Measurements from ENCODE around the gene MAK.

MAK gene

DNA sequence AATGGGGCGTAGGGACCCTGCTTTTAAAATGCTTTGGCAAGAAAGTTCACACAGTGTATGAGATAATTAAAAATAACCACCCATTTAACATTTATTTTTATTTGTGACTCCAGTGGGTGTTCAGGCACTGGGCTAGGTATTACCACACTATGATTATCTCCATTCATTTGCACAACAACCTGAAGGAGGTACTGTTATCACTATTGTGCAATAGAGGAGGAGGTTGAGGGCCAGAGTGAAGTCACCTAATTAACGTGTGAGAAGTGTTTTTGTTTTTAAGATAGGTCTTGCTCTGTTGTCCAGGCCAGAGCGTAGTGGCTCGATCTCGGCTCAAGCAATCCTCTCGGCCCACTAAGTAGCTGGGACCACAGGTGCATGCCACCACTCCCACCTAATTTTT lies 29.2 kb downstream of the MAK start:
- Histone ChIP-seq H3K36me3 (no peaks in the 10 kb centered on the region), H3K27ac (no peak overlapping the region), H3K27me3 (no peaks in the 10 kb centered on the region), H3K4me1 (ENCODE audit: control insufficient read depth in 1 of 2, insufficient read depth in 1 of 2, low read depth in 1 of 2, low read length in 1 of 2) (peaks cover 4 to 5% of the 10 kb centered on the region in 2 experiments), H3K9me3 (no peaks in the 10 kb centered on the region), H3K4me3 (ENCODE audit: low read depth in 1 of 2, low read length in 1 of 2) (no peak overlapping the region)
- TF ChIP-seq, protein P1, sequence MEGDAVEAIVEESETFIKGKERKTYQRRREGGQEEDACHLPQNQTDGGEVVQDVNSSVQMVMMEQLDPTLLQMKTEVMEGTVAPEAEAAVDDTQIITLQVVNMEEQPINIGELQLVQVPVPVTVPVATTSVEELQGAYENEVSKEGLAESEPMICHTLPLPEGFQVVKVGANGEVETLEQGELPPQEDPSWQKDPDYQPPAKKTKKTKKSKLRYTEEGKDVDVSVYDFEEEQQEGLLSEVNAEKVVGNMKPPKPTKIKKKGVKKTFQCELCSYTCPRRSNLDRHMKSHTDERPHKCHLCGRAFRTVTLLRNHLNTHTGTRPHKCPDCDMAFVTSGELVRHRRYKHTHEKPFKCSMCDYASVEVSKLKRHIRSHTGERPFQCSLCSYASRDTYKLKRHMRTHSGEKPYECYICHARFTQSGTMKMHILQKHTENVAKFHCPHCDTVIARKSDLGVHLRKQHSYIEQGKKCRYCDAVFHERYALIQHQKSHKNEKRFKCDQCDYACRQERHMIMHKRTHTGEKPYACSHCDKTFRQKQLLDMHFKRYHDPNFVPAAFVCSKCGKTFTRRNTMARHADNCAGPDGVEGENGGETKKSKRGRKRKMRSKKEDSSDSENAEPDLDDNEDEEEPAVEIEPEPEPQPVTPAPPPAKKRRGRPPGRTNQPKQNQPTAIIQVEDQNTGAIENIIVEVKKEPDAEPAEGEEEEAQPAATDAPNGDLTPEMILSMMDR (IDR thresholded peaks at IDR 0.05), result no peak

DNA sequence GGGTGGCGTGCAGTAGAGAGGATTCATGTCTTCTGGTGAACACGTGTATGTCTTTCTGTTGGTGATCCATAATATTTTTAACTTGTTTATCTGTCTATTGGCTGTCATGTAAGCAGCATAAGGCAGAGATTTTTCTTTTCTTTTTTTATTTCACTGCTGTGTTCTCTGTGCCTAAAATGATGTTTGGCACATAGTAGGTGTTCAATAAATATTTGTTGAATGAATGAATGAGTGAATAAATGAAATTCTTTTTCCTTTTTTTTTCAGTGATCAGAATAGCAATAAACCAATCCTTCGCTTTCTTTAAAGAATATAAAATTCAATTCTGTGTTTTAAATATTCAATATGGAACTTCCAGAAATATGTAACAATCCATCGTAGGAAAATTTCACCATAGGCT lies 30.0 kb downstream of the MAK start:
- no peaks in the 10 kb centered on the region for H3K9me3 ChIP-seq
- H3K4me3 ChIP-seq (ENCODE audit: low read depth in 1 of 2, low read length in 1 of 2), result no peak overlapping the region
- no peaks in the 10 kb centered on the region for H3K27me3 ChIP-seq
- H3K4me1 ChIP-seq (ENCODE audit: control insufficient read depth in 1 of 2, insufficient read depth in 1 of 2, low read depth in 1 of 2, low read length in 1 of 2), result peaks cover 4 to 5% of the 10 kb centered on the region in 2 experiments
- no peaks in the 10 kb centered on the region for H3K36me3 ChIP-seq
- H3K27ac ChIP-seq, result no peak overlapping the region
- TF ChIP-seq, protein P1 (IDR thresholded peaks at IDR 0.05), result no peak

DNA sequence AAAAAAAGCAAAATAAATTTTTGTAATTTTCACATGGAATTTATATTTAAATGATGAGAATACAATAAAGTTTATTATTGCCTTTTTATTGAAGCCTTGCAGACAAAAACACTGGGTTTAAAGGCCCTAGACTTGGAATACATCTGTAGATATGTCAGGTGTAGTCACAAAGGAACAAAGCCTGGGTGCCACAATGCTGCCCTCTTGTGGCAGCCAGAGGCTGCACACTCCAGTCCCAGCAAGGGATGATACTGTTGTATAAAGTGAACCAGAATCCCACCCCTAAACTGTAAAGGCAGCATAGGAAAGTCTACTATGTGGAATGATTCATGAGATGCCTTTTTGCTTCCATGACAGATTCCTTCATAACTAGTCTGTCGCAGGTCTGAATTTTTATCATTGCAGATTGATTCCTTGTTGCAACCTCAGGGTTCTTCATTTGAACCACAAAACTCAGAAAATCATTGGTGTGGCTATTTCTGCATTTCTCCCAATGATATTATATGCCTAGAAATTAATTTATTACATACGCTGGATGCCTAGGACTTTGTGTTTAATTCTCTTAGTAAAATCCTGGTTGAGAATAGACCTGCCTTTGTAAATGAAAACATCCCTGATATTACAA lies 37.0 kb downstream of the MAK start:
- Histone ChIP-seq H3K4me3 (ENCODE audit: low read depth in 1 of 2, low read length in 1 of 2) (no peak overlapping the region), H3K4me1 (ENCODE audit: control insufficient read depth in 1 of 2, insufficient read depth in 1 of 2, low read depth in 1 of 2, low read length in 1 of 2) (peaks cover 0 to 5% of the 10 kb centered on the region in 2 experiments), H3K9me3 (no peaks in the 10 kb centered on the region), H3K36me3 (no peaks in the 10 kb centered on the region), H3K27ac (no peak overlapping the region), H3K27me3 (no peaks in the 10 kb centered on the region)
- TF ChIP-seq, protein P1 (IDR thresholded peaks at IDR 0.05), result peak; percentile 91

DNA sequence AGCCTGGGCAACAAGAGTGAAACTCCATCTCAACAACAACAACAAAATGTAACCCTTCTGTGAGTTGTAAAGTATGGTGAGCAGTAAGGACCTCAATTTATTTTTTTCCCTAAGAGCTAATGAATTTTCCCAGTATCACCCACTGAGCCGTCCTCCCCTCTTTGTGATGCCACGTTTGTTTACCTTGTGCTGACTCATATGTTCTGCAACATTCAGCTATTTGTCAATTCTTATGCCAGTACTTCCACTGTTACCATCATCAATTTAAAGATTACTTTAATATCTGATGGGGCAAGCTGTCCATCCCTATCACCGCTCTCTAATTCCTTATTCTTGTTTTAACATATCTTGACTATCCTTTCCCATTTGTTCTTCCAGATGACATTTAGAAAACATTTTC lies 37.5 kb downstream of the MAK start:
- TF ChIP-seq, protein P1 (IDR thresholded peaks at IDR 0.05), result no peak
- Histone ChIP-seq H3K36me3 (no peaks in the 10 kb centered on the region), H3K9me3 (no peaks in the 10 kb centered on the region)

DNA sequence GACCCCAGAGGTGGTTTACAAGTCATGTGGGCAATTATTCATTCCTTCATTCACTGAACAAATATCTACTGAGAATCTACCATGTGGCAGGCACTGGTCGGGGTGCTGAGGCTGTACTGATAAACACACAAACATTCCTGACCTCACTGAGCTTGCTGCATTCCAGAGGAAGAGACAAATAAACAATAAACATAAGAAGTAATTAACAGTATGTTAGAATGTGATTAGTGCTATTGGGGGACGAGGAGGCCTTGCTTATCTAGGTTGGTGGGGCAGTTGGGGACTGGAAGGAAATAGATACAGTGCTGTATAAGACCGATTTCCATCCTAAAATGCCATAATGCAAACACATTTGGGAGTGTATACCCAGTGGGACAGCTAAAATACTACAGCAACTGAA lies 44.1 kb downstream of the MAK start:
- H3K36me3 ChIP-seq, result no peaks in the 10 kb centered on the region
- H3K27me3 ChIP-seq, result no peaks in the 10 kb centered on the region
- TF ChIP-seq, protein P1 (IDR thresholded peaks at IDR 0.05), result no peak
- no peak overlapping the region for H3K4me3 ChIP-seq (ENCODE audit: low read depth in 1 of 2, low read length in 1 of 2)
- H3K9me3 ChIP-seq, result no peaks in the 10 kb centered on the region
- no peak overlapping the region for H3K27ac ChIP-seq
- H3K4me1 ChIP-seq (ENCODE audit: control insufficient read depth in 1 of 2, insufficient read depth in 1 of 2, low read depth in 1 of 2, low read length in 1 of 2), result no peaks in the 10 kb centered on the region

More for the DNA sequence above, 37.5 kb downstream of the MAK start:
- peaks cover 0 to 4% of the 10 kb centered on the region in 2 experiments for H3K4me1 ChIP-seq (ENCODE audit: control insufficient read depth in 1 of 2, insufficient read depth in 1 of 2, low read depth in 1 of 2, low read length in 1 of 2)
- H3K27ac ChIP-seq, result no peak overlapping the region
- no peak overlapping the region for H3K4me3 ChIP-seq (ENCODE audit: low read depth in 1 of 2, low read length in 1 of 2)
- H3K27me3 ChIP-seq, result no peaks in the 10 kb centered on the region

Data from neutrophil (primary cell).